Stimulated activated CD4-positive, alpha-beta T cell treated with anti-CD3 and anti-CD28 coated beads, Interleukin-2, amount 100 ng/mL, for 4 hours (primary cell): ENCODE measurements around the gene MFNG.

Source experiments
- DNase-seq: peaks from one replicate; pipeline ENCODE4 v3.0.0-alpha.2; 2020; ENCODE audit warnings: low read depth

Gene MFNG

GRCh38 chr22:37420686-37421467, 65.3 kb downstream of the MFNG start:
- DNase-seq: no peak

- no peak for DNase-seq
These were observed 66.1 kb downstream of the MFNG start for GRCh38 chr22:37419969-37420685.

DNA sequence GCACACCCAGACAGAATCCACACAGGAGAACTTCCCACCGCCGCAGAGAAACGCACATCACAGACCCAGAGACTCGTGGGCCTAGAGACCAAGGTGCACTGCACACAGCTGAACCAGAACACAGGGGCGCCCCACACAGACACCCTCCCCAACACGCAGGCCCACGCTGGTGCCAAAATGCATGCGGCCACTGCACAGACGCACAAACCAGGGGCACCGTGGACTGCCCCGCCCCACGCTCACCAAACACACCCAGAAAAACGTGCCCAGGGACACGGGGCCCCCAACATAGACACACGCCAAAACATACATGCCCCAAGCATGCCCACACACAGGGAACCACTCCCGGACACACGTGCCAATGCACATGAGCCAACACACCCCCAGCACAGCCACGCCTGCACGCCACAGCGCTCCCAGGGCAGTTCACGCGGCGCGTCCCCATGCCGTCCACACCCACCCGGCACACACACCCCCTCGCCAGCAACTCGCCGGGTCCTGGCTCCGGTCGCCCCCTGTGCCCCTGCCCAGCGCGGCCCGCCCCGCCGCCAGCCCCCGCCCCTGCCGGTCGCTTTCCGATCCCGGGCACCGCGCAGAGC, 66.7 kb downstream of the MFNG start:
- DNase-seq: no peak
